Mesenchymal stem cell (in vitro differentiated cells and primary cell): Measurements from ENCODE around the gene BMI1.
"Not testable (repeated sequence)": the region's sequence is repeated elsewhere in the genome, so short reads cannot be mapped to it uniquely, and the experiment has no call there.

Experiments
- DNase-seq: peaks from one replicate; pipeline ENCODE4 v3.0.0-alpha.2; 2013
- H2AFZ ChIP-seq: one replicate; pipeline ENCODE4 v1.6.1; 2013; ENCODE audit warnings: low read depth, mild to moderate bottlenecking, control low read depth, inconsistent platforms, low read length, moderate library complexity
- H2AK5ac ChIP-seq: 2 replicates; pipeline ENCODE4 v1.6.1; 2013; ENCODE audit warnings: low read length, moderate library complexity, mild to moderate bottlenecking, inconsistent platforms; ENCODE audit not compliant: severe bottlenecking
- H2BK120ac ChIP-seq: one replicate; pipeline ENCODE4 v1.6.1; 2013; ENCODE audit warnings: low read depth, mild to moderate bottlenecking, inconsistent platforms, low read length, moderate library complexity
- H2BK12ac ChIP-seq, 2 experiments: one replicate each; pipeline ENCODE4 v1.6.1; 2013; ENCODE audit warnings: inconsistent platforms in 2 of 2, low read length in 2 of 2, mild to moderate bottlenecking in 2 of 2, moderate library complexity in 2 of 2, control low read depth in 1 of 2
- H2BK15ac ChIP-seq: one replicate; pipeline ENCODE4 v1.6.1; 2013; ENCODE audit warnings: mild to moderate bottlenecking, low read depth, inconsistent platforms; ENCODE audit not compliant: poor library complexity, severe bottlenecking
- H2BK5ac ChIP-seq: 2 replicates; pipeline ENCODE4 v1.6.1; 2013; ENCODE audit warnings: low read depth, mild to moderate bottlenecking, low read length, control low read depth, inconsistent platforms; ENCODE audit not compliant: poor library complexity, severe bottlenecking
- H3K14ac ChIP-seq, 2 experiments: one replicate each; pipeline ENCODE4 v1.6.1; 2013; ENCODE audit warnings: inconsistent platforms in 2 of 2, low read length in 2 of 2, control low read depth in 1 of 2, mild to moderate bottlenecking in 1 of 2, moderate library complexity in 1 of 2
- H3K18ac ChIP-seq, 2 experiments: one replicate each; pipeline ENCODE4 v1.6.1; 2013; ENCODE audit warnings: inconsistent platforms in 2 of 2, low read length in 2 of 2, control low read depth in 1 of 2, low read depth in 1 of 2, mild to moderate bottlenecking in 1 of 2
- H3K23ac ChIP-seq, 2 experiments: one replicate each; pipeline ENCODE4 v1.6.1; 2013; ENCODE audit warnings: inconsistent platforms in 2 of 2, low read length in 2 of 2, mild to moderate bottlenecking in 2 of 2, moderate library complexity in 2 of 2, control low read depth in 1 of 2
- H3K27ac ChIP-seq: 2 replicates; pipeline ENCODE4 v1.5.1; 2013; ENCODE audit warnings: mild to moderate bottlenecking, moderate library complexity, low read length, control low read depth, inconsistent platforms; ENCODE audit not compliant: poor library complexity, severe bottlenecking
- H3K27me3 ChIP-seq, 2 experiments: 2 replicates each; pipeline versions ENCODE4 v1.6.1 to v1.7.0; 2013; ENCODE audit warnings: low read length in 2 of 2, mild to moderate bottlenecking in 2 of 2, moderate library complexity in 2 of 2, control low read depth in 1 of 2, inconsistent platforms in 1 of 2; ENCODE audit not compliant: control insufficient read depth in 1 of 2, insufficient read depth in 1 of 2
- H3K36me3 ChIP-seq, 2 experiments: 2 replicates each; pipeline versions ENCODE4 v1.6.1 to v1.7.0; 2013; ENCODE audit warnings: low read length in 2 of 2, control low read depth in 1 of 2, inconsistent platforms in 1 of 2, low read depth in 1 of 2, mild to moderate bottlenecking in 1 of 2; ENCODE audit not compliant: insufficient read depth in 2 of 2, control insufficient read depth in 1 of 2
- H3K4ac ChIP-seq, 2 experiments: one replicate each; pipeline ENCODE4 v1.6.1; 2013; ENCODE audit warnings: inconsistent platforms in 2 of 2, low read length in 2 of 2, mild to moderate bottlenecking in 2 of 2, moderate library complexity in 2 of 2, control low read depth in 1 of 2, low read depth in 1 of 2
- H3K4me1 ChIP-seq: 2 replicates; pipeline ENCODE4 v1.6.1; 2013; ENCODE audit warnings: low read depth, low read length, control low read depth; ENCODE audit not compliant: control insufficient read depth, insufficient read depth
- H3K4me2 ChIP-seq: 2 replicates; pipeline ENCODE4 v1.6.1; 2013; ENCODE audit warnings: low read length, mild to moderate bottlenecking, inconsistent platforms; ENCODE audit not compliant: poor library complexity, severe bottlenecking
- H3K4me3 ChIP-seq, 2 experiments: 2 replicates each; pipeline versions ENCODE4 v1.5.1 to v1.7.0; 2013; ENCODE audit warnings: low read length in 2 of 2, mild to moderate bottlenecking in 2 of 2, control low read depth in 1 of 2, low read depth in 1 of 2; ENCODE audit not compliant: insufficient read depth in 1 of 2
- H3K79me1 ChIP-seq: replicated peaks from 2 replicates; pipeline ENCODE4 v1.6.1; 2013; ENCODE audit warnings: mild to moderate bottlenecking, control low read depth, low read length, inconsistent platforms; ENCODE audit not compliant: poor library complexity, severe bottlenecking
- H3K9ac ChIP-seq: 2 replicates; pipeline ENCODE4 v1.7.0; 2013; ENCODE audit warnings: mild to moderate bottlenecking, low read length, moderate library complexity
- H3K9me3 ChIP-seq: 2 replicates; pipeline ENCODE4 v1.7.0; 2013; ENCODE audit warnings: mild to moderate bottlenecking, low read length; ENCODE audit not compliant: control insufficient read depth
- H4K8ac ChIP-seq: one replicate; pipeline ENCODE4 v1.6.1; 2013; ENCODE audit warnings: inconsistent platforms, mild to moderate bottlenecking, low read length, moderate library complexity
- H4K91ac ChIP-seq: one replicate; pipeline ENCODE4 v1.6.1; 2013; ENCODE audit warnings: mild to moderate bottlenecking, low read length, inconsistent platforms
- WGBS: methylation state at CpG from one replicate; pipeline ENCODE4 v1.1.7; 2013; ENCODE audit warnings: mixed read lengths; 5-methylcytosine and 5-hydroxymethylcytosine counted together

BMI1 gene

GRCh38 chr10:22357770-22358169 is 36.9 kb downstream of the BMI1 start:
- not testable (repeated sequence) for H3K23ac ChIP-seq, H2AK5ac ChIP-seq, H3K4ac ChIP-seq, H3K4me3 ChIP-seq, H3K4me1 ChIP-seq, H3K18ac ChIP-seq, H2AFZ ChIP-seq, H3K27me3 ChIP-seq, H4K8ac ChIP-seq, H3K36me3 ChIP-seq, H2BK120ac ChIP-seq, H2BK15ac ChIP-seq, H3K27ac ChIP-seq, H3K4me2 ChIP-seq, H2BK5ac ChIP-seq, H3K9me3 ChIP-seq, DNase-seq, H3K14ac ChIP-seq, H4K91ac ChIP-seq, H3K9ac ChIP-seq, H3K79me1 ChIP-seq, H2BK12ac ChIP-seq
- WGBS = no CpG with 5 or more reads among the region's 4 CpGs

GRCh38 chr10:22363305-22363704 is 42.4 kb downstream of the BMI1 start:
- Histone ChIP-seq H3K27ac (no peak overlapping the region), H3K79me1 (no peaks in the 10 kb centered on the region), H2AFZ (no peak overlapping the region), H3K4me1 (no peaks in the 10 kb centered on the region), H3K27me3 (no peaks in the 10 kb centered on the region), H3K9ac (no peak overlapping the region), H3K4me2 (no peak overlapping the region), H2BK15ac (no peak overlapping the region), H3K9me3 (no peaks in the 10 kb centered on the region), H3K14ac (no peak overlapping the region), H3K23ac (no peak overlapping the region), H4K8ac (no peak overlapping the region), H2BK12ac (no peak overlapping the region), H2BK5ac (no peak overlapping the region), H3K18ac (no peak overlapping the region), H3K4me3 (no peak overlapping the region), H3K4ac (no peak overlapping the region), H2BK120ac (no peak overlapping the region), H2AK5ac (no peak overlapping the region), H3K36me3 (no peaks in the 10 kb centered on the region), H4K91ac (no peak overlapping the region)
- DNase-seq = no peak
- WGBS = 94% methylated on average over 5 of the region's 6 CpGs

GRCh38 chr10:22364407-22365140 is 43.7 kb downstream of the BMI1 start:
- Histone ChIP-seq H2BK12ac (no peak overlapping the region), H3K4me2 (no peak overlapping the region), H3K14ac (no peak overlapping the region), H4K91ac (no peak overlapping the region), H3K4me3 (no peak overlapping the region), H3K18ac (no peak overlapping the region), H3K79me1 (no peaks in the 10 kb centered on the region), H3K9me3 (no peaks in the 10 kb centered on the region), H2BK120ac (no peak overlapping the region), H3K23ac (no peak overlapping the region), H4K8ac (no peak overlapping the region), H2BK15ac (no peak overlapping the region), H2BK5ac (no peak overlapping the region), H2AK5ac (no peak overlapping the region), H3K9ac (no peak overlapping the region), H3K27ac (no peak overlapping the region), H2AFZ (no peak overlapping the region), H3K4ac (no peak overlapping the region), H3K4me1 (no peaks in the 10 kb centered on the region), H3K27me3 (no peaks in the 10 kb centered on the region), H3K36me3 (no peaks in the 10 kb centered on the region)
- WGBS = 81% methylated on average over 2 of the region's 5 CpGs
- no peak for DNase-seq

GRCh38 chr10:22365233-22365632 is 44.3 kb downstream of the BMI1 start:
- H3K9me3 ChIP-seq = no peaks in the 10 kb centered on the region
- H4K91ac ChIP-seq = no peak overlapping the region
- H3K4me3 ChIP-seq = no peak overlapping the region
- no peak overlapping the region for H3K4me2 ChIP-seq
- H2AK5ac ChIP-seq = no peak overlapping the region
- no peaks in the 10 kb centered on the region for H3K4me1 ChIP-seq
- no peak overlapping the region for H3K18ac ChIP-seq
- DNase-seq = no peak
- H2BK120ac ChIP-seq = no peak overlapping the region
- 97% methylated on average over 1 of the region's 1 CpG for WGBS
- H2AFZ ChIP-seq = no peak overlapping the region
- H3K27ac ChIP-seq = no peak overlapping the region
- no peaks in the 10 kb centered on the region for H3K27me3 ChIP-seq
- H3K36me3 ChIP-seq = no peaks in the 10 kb centered on the region
- no peak overlapping the region for H2BK15ac ChIP-seq
- H3K79me1 ChIP-seq = no peaks in the 10 kb centered on the region
- H2BK12ac ChIP-seq = no peak overlapping the region
- no peak overlapping the region for H3K4ac ChIP-seq
- H3K14ac ChIP-seq = no peak overlapping the region
- no peak overlapping the region for H4K8ac ChIP-seq
- no peak overlapping the region for H3K9ac ChIP-seq
- H2BK5ac ChIP-seq = no peak overlapping the region
- no peak overlapping the region for H3K23ac ChIP-seq
